HEK293T (cell line): ENCODE results near the gene MYO18B.

Source experiments
- ARNT ChIP-seq: fragments of 450-650 bp; IDR thresholded peaks from 2 replicates; pipeline ENCODE4 v1.6.1; 2017; ENCODE audit warnings: mild to moderate bottlenecking
- BHLHE40 ChIP-seq: fragments of 450-650 bp; IDR thresholded peaks from 2 replicates; pipeline ENCODE4 v1.6.1; 2016; ENCODE audit warnings: mild to moderate bottlenecking, moderate library complexity, borderline replicate concordance
- CTBP1 ChIP-seq: fragments of 450-650 bp; IDR thresholded peaks from 2 replicates; pipeline ENCODE4 v1.6.1; 2016; ENCODE audit warnings: borderline replicate concordance
- FOXK2 ChIP-seq: fragments of 450-650 bp; IDR thresholded peaks from 2 replicates; pipeline ENCODE4 v1.6.1; 2016; ENCODE audit warnings: mild to moderate bottlenecking
- FOXM1 ChIP-seq: fragments of 450-650 bp; IDR thresholded peaks from 2 replicates; pipeline ENCODE4 v1.6.1; 2017; ENCODE audit warnings: mild to moderate bottlenecking, borderline replicate concordance
- HDGF ChIP-seq: fragments of 450-650 bp; IDR thresholded peaks from 2 replicates; pipeline ENCODE4 v1.6.1; 2017; ENCODE audit warnings: antibody characterized with exemption, borderline replicate concordance
- LEF1 ChIP-seq: fragments of 450-650 bp; IDR thresholded peaks from 2 replicates; pipeline ENCODE4 v1.6.1; 2017; ENCODE audit warnings: mild to moderate bottlenecking, borderline replicate concordance
- SP1 ChIP-seq: fragments of 450-650 bp; IDR thresholded peaks from 2 replicates; pipeline ENCODE4 v1.6.1; 2017
- SUZ12 ChIP-seq: fragments of 450-650 bp; IDR thresholded peaks from 2 replicates; pipeline ENCODE4 v1.6.1; 2016; ENCODE audit warnings: mild to moderate bottlenecking
- TARDBP ChIP-seq: fragments of 450-650 bp; IDR thresholded peaks from 2 replicates; pipeline ENCODE4 v1.6.1; 2016
- ZNF384 ChIP-seq: fragments of 450-650 bp; IDR thresholded peaks from 2 replicates; pipeline ENCODE4 v1.6.1; 2016

DNA sequence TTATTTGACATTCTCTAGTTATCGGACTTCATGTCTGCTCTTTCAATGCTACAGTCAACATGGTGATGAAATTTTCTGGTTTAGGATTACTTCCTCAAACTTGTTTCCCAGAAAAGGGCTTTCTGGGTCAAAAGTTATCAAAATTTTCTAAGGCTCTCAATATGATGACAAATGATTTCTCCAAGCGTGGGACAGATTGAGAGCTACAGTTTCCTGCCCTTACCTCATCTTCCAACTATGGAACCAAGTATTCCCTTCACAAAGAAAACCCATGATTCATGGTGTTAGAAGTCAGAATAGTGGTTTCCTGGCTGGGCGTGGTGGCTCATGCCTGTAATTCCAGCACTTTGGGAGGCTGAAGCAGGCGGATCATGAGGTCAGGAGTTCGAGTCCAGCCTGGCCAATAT, 17.8 kb downstream of the MYO18B start:
- no peak for TF ChIP-seq ZNF384
- TF ChIP-seq SP1, result no peak
- no peak for TF ChIP-seq LEF1
- TF ChIP-seq FOXM1, result no peak
- TF ChIP-seq SUZ12, result no peak
- TF ChIP-seq BHLHE40, result no peak
- TF ChIP-seq ARNT, result no peak
- TF ChIP-seq HDGF, result no peak
- TF ChIP-seq FOXK2, result no peak
- TF ChIP-seq CTBP1, result no peak
- no peak for TF ChIP-seq TARDBP
